Stimulated activated CD4-positive, alpha-beta T cell treated with anti-CD3 and anti-CD28 coated beads, Interleukin-4, amount 100 ng/mL, for 1 hour (primary cell): ENCODE results near the gene RNF17.
"Not testable (repeated sequence)": the region's sequence is repeated elsewhere in the genome, so short reads cannot be mapped to it uniquely, and the experiment has no call there.

Experiments
- DNase-seq: peaks from one replicate; pipeline ENCODE4 v3.0.0-alpha.2; 2020

RNF17 gene

GRCh38 chr13:24742977-24743376 is 21.0 kb upstream of the RNF17 start:
- no peak for DNase-seq

- no peak for DNase-seq
These were observed 19.7 kb upstream of the RNF17 start for GRCh38 chr13:24744247-24744646.

DNA sequence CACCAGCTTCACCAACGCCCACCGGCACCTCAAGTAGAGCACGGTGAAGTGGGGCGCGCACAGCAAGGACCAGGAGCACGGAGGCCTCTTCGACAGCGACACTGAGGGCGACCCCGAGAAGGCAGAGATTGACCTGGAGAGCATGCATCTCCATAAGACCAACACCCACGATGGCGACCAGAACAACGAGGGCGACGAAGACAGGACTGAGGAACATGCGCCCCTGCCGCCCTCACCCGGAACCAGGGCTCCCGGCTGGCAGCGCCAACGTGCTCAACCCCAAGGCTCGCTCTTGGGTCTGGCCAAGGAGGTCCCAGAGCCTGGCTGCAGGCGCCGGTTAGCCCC is 18.5 kb upstream of the RNF17 start:
- DNase-seq, result no peak

- no peak for DNase-seq
These were observed 17.9 kb upstream of the RNF17 start for GRCh38 chr13:24745861-24746617.

DNA sequence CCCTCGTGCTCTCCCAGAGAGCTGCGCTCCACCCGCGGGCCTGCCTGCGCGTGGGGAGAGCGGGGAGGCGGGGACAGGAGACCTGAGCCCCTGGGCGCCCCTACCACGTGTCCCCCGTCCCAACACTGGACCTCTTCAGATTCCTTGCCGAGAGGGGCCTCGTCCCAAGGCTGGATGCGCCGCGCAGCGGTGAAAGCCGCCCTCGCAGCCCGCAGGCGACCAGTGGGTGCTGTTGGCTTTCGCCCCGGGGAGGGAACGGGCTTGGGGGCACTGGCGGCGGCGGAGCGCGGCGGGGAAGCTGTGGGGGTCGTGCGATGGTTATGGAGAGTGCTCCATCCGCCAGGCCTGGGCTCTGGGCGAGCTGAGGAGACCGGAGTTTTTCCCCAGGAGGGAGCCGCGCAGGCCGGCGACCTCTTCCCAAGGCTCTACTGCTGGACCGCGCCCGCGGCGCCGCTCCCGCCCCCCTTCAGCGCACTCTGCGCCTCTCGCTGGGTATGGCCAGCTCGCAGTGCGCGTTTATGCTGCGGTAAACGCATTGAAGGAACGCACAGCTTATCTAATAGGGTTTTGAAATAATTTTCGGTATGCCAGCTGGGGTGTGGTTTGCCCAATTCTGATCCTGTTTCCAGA is 17.2 kb upstream of the RNF17 start:
- no peak for DNase-seq

DNA sequence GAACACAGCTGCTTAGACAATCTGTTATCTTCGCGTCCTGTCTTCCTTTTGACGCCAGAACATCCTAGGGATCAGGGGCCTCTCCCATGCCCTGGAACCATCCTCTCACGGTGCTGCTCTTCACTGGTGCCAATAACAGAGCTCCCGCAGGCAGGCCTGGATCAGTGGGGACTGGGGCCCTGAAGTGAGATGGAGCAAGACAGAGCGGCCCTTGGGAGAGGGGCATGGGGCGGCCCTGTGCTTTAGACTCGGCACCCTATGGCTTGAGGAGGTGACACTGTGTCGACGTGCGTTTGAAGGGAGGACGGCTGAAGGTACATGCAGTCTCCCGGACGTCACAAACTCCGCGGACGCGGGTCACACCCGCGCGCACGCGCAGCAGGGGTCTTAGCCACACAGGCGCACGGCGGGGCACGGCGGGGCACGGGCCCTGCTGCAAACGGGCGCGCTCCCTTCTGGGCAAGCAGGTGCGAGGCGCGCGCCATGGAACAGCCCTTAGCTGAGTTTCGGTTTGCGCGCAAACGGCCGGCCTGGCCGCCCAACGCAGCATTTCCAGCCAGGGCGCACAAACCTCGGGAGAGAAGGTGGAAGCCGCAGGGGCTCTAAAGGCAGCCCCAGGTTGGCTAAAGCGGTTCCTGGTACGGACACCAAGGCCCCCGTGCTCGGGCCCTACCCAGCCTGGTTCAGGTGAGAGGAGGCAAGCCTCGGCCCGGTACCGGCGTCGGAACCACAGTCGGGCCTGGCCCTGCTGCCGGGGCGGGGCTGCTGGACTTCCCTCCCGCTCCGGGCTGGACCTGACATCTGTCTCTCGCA is 16.5 kb upstream of the RNF17 start:
- DNase-seq, result no peak

- no peak for DNase-seq
These were observed 15.9 kb upstream of the RNF17 start for GRCh38 chr13:24748061-24748400.

DNA sequence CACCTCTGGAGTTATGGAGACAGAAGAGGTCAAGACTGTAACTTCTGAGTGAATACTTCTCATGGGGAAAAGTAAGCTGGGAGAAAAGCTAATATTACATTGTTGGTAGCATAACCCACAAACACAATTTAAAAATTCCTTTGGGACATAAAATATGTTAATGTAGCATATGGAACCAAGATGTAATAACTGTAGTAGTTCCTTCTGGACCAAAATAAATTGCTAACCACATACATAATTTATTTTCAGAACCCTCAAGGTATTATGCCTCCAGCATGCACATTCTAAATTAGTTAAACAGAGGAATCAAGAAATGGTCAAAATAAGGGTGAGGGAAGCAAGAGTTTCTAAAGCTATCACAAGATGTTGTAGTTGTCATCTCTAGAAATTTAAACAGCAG is 4.8 kb upstream of the RNF17 start:
- DNase-seq, result no peak

DNA sequence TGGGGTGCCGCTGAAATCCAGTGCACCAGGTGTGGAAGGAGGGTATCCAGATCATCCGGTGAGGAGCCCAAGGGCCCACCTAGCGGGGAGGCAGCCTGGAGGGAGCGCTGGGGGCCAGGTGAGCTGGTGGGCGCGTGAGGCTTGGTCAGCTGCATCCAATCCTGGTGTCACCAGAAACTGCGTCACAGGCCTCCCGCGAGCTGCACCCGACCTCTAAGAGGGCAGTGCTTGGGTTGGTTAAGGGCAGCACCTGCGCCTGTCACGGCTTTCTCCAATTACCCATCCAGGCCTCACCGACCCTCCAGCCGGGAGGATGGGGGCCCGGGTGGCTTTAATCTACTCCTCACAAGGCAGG is 284 bp downstream of the RNF17 start:
- DNase-seq, result no peak

GRCh38 chr13:24777171-24777570 is 13.2 kb downstream of the RNF17 start:
- no peak for DNase-seq

DNA sequence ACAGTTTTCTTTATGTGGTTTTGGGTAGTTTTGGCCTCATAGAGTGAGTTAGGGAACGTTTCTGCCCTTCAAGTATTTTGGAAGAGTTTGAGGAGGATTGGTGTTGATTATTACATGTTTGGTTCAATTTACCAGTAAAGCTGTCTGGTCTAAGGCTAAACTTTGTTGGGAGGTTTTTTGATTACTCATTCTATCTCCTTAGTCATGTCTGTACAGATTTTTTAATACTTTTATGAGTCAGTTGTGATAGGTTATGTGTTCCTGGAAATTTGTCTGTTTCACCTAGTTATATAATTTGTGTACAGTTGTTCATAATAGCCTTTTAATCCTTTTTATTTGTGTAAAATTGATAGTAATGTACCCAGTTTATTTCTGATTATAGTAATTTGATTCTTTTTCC is 20.4 kb downstream of the RNF17 start:
- DNase-seq, result no peak

DNA sequence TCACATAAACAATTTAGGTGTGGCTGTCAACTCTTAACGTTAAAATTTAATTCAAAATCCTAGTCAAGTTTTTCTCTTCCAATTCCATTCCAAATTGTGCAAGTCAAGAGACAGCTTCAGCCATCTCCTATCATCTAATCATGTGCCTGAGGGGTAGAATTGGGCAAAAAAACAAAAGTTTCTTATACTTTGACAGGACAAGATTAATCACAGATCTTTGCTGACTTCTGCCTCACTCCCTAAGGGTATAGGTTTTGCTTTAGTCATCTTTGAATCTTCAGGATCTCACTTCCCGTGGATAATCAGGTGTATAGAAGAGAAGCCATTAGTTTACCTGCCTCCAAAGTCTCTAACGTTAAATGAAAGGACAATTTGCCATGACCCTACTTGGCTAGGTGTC is 24.6 kb downstream of the RNF17 start:
- no peak for DNase-seq

GRCh38 chr13:24802074-24802473 is 38.1 kb downstream of the RNF17 start:
- DNase-seq, result no peak

DNA sequence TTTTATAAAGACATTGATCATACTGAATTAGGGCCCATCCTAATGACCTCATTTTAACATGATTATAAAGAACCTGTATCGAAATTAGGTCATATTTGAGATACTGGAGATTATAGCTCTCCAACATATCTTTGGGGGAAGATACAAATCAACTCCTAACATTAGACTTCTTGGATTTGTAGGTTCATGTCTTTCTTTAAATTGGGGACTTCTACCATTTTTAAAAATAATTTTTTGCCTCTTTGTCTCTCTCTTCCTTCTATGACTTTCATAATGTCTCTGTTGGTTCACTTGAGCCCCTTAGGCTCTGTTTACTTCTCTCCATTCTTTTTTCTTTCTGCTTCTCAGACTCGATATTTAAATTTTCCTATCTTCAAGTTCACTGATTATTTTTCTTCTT is 57.2 kb downstream of the RNF17 start:
- DNase-seq, result no peak

DNA sequence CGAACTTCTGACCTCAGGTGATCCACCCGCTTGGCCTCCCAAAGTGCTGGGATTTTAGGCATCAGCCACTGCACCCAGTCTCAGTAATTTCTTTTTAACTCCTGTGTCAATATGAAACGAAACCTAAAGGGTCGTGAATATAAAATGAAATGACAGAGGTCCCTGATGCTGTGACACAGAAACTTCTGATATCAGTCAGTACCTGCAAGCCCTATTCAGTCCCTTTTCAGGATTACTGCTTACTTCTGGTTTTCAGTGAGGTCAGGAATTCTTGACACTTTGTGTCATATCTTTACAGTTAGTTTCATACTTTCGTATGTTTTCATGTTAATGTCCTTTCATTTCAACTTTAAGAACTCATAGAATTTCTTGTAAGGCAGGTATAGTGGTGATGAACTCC is 58.7 kb downstream of the RNF17 start:
- no peak for DNase-seq

- not testable (repeated sequence) for DNase-seq
These were observed 59.2 kb downstream of the RNF17 start for GRCh38 chr13:24823122-24823710.

DNA sequence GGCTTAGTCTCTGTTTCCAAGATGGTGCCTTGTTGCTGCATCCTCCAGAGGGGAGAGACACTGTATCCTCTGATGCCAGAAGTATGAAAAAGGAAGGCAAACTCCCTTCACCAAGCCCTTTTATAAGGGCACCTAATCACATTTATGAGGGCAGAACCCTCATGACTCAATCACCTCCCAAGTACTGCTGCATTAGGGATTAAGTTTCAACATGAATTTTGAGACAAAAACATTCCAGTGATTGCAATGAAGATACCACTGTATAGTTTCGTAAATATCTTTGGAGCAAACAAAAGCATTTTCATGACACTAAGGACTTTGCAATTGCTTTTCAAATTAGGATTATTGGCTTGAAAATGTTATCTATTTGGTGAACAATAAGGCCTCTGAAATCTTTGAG is 63.8 kb downstream of the RNF17 start:
- no peak for DNase-seq

DNA sequence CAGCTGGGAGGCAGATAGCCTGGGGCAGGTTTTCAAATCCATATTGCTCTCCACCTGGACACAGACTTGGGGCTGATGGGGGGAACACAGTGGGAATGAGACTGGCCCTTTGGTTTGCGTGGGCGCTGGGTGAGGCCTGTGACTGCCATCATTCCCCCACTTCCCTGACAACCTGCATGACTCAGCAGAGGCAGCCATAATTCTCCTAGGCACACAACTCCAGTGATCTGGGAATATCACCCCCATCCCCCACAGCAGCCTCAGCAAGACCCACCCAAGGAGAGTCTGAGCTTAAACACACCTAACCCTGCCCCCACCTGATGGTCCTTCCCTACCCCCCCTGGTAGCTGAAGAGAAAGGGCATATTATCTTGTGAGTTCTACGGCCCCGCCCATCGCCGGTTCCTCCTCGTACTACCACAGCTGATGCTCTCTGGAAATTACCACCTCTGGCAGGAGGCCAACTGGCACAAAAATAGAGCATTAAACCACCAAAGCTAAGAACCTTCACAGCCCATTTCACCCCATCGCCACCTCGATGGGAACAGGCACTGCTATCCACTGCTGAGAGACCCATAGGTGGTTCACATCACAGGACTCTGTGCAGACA is 71.0 kb downstream of the RNF17 start:
- no peak for DNase-seq

DNA sequence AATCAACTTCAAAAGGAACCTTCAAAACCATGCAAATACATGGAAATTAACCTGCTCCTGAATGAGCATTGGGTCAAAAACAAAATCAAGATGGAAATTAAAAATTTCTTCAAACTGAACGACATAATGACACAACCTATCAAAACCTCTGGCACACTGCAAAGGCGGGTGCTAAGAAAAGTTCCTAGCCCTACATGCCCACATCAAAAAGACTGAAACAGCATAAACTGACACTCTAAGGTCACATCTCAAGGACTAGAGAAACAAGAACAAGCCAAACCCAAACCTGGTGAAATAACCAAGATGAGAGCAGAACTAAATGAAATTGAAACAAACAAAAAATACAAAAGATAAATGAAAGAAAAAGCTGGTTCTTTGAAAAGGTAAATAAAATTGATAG is 73.6 kb downstream of the RNF17 start:
- not testable (repeated sequence) for DNase-seq

GRCh38 chr13:24842549-24843274 is 78.7 kb downstream of the RNF17 start:
- no peak for DNase-seq

- DNase-seq, result no peak
These were observed 87.6 kb downstream of the RNF17 start for GRCh38 chr13:24851546-24851945.

DNA sequence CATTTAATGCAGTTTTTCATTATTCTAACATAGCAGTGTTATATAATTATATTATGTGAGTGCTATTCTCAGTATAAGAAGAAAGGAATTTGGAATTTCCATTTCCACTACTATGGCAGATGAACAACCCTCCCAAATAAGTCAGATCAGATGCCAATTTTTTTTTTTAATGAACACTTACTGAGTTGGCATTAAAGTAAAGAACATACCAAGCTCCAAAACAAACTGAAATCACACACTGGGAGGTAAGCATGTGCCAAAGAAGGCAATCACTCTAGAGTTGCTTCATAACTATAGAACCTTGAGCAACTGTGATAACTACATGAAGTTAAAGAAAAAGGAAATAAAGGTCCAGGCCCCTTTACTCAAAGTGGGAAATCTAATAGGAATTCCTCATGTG is 90.3 kb downstream of the RNF17 start:
- no peak for DNase-seq

DNA sequence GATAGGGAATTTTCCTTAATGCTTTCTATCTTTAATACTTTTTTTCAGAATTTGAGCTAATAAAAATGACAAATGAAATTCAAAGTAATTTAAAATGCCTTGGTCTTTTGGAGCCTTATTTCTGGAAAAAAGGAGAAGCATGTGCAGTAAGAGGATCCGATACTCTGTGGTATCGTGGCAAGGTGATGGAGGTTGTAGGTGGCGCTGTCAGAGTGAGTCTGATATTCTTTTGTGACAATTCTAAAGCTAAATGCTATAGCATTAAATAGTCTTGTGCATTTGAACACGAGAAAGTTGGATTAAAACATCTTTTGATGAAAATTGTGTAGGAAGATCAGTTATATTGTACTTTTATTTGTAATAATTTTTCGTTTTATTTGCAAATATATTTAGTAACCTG is 95.0 kb downstream of the RNF17 start:
- DNase-seq, result no peak
